SH-SY5Y (cell line): ENCODE data around the gene MRPL51.

Experiments
- GATA2 ChIP-seq: IDR thresholded peaks from 2 replicates; pipeline ENCODE4 v1.6.1; 2011; ENCODE audit warnings: mild to moderate bottlenecking, low read depth, low read length
- GATA3 ChIP-seq: IDR thresholded peaks from 2 replicates; pipeline ENCODE4 v1.6.1; 2011; ENCODE audit warnings: low read depth, mild to moderate bottlenecking, low read length, moderate library complexity

DNA sequence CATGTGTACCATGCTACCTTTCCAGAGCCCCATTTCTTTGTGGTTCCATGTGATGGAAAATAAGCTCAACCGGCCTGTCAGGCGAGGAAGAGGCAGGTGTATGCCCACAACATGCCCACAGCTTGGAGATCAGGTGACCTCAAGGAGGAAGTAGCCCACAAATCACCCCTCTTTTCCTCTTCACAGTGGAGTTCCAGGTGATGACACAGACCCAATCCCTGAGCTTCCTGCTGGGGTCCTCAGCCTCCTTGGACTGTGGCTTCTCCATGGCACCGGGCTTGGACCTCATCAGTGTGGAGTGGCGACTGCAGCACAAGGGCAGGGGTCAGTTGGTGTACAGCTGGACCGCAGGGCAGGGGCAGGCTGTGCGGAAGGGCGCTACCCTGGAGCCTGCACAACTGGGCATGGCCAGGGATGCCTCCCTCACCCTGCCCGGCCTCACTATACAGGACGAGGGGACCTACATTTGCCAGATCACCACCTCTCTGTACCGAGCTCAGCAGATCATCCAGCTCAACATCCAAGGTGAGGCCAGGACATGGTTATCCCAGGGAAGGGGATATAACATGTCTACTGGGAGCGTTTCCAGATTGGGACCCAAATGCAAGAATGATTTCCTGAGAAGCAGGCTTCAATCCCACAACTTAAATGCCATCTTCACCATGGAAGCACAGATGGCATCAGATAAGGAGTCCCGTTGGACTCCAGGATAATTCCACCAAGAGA lies 35.7 kb downstream of the MRPL51 start:
- TF ChIP-seq GATA2 (no peak), GATA3 (no peak)
